NCI-H2029 treated with DMSO at 0.1 percent for 48 hours (cell line): ENCODE data around the gene DDX49.
A peak's percentile ranks its signal among the peaks of the same experiment; 100 is the strongest.

ENCODE experiments used
- DNase-seq: peaks from one replicate; lab custom pipeline; 2025; lab: John Stamatoyannopoulos, UW

The DDX49 gene, protein sequence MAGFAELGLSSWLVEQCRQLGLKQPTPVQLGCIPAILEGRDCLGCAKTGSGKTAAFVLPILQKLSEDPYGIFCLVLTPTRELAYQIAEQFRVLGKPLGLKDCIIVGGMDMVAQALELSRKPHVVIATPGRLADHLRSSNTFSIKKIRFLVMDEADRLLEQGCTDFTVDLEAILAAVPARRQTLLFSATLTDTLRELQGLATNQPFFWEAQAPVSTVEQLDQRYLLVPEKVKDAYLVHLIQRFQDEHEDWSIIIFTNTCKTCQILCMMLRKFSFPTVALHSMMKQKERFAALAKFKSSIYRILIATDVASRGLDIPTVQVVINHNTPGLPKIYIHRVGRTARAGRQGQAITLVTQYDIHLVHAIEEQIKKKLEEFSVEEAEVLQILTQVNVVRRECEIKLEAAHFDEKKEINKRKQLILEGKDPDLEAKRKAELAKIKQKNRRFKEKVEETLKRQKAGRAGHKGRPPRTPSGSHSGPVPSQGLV

DNA sequence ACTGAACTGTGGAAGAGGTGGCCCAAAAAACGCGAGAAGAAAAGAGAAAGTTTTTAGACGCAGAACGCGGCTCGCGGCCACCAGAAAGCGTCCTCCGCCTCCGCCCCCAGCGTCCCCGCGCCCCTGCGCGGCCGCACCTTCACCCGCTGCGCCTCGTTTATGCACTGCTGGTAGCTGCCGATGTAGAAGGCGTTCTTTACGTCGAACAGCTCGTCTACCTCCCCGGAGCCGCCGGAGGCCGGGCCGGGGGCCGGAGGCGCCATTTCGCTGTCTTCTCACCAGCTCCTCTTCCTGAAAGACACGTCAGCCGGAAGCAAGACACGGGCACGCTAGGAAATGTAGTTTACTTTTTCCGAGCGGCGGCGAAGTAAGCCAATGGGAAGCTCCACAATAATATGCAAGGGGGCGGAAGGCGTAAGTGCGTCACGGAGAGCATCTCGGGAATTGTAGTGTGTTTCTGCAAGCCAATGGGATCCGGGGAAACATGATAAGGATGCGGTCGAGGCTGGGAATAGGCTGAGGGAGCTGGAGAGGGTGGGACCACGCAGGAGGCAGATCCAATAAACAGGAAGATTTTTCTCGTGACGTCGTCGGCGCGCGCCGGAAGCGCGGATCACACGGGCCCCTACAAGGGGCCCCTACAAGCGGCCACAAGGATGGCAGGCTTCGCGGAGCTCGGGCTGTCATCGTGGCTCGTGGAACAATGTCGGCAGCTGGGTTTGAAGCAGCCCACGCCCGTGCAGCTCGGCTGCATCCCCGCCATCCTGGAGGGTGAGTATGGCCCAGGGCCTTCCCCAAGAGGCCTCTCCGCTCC, at the start of gene DDX49, which contains the start of gene COPE:
TSS of gene DDX49 (plus strand) at position 630 of the 814 bp plus-strand sequence. CDS start at position 657, 27 bp downstream.
TSS of gene COPE (minus strand) at position 302 of the 814 bp plus-strand sequence. CDS start at position 263, 39 bp downstream.
- peak; percentile 96 for DNase-seq

DNA sequence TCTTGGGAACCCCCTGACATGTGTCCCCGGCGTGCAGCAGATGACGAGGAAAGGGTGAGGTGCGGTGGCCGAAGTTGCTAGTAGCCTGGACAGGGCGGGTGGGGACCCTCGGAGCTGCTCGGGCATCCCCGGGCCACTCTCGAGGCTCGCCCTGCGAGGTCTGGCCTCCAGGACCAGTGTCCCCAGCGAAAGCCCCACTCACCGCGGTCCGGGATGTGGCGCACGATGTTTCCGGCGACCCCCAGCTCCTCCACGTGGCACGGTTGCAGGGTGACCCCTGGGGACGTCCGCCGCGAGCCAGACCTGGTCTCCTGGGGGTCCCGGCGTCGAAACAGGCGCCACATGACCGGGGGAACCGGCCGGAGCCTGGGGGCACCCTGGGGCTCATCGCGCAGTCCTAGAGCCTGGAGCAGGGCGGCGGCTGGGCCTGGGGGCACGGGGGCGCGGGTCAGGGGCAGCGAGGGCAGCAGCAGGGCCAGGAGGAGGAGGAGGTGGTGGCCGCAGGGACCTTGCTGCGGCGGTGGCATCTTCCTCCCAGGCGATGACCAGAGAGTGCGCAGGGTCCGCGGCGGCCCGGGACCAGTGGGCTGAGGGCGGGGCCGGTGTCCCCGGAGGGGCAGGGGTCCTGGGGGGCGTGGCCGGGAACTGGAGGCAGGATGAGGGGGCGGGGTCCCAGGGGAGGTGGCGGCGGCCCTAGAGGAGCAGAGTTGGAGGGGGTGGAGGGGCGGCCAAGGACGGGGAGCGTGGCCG, 49.6 kb upstream of the DDX49 start:
- DNase-seq, result no peak

DNA sequence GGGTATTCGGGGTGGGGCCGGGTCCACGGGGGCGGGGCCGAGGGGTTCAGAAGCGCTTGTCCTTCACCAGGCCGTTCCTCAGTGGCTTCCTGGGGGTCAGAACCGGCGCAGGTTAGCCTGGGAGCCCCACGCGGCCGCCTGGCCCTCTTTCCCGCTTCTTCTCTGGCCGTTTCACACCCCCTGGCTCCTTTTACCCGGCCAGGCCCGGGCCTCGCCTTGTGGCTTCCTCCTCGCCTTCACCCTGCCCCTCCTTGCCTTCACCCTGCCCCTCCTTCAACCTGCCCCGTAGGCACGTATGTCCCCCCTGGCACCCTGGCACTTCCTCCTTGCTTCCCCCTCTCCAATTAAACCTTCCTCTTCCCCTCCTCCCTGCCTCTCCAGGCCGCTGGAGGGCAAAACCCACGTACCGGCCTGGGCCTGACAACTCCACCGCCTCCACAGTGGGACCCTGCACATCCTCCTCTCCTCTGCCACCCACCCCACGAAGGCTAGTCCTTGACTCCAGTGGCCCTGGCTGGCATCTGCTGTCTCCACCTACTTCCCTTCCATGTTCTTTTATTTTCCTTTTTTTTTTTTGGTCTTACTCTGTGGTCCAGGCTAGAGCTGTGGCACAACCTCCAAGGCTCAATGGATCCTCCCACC, 48.9 kb upstream of the DDX49 start:
- DNase-seq, result no peak

GRCh38 chr19:18871543-18871942, 48.0 kb upstream of the DDX49 start:
- no peak for DNase-seq

- DNase-seq, result no peak
Measured at GRCh38 chr19:18875726-18876125, 43.8 kb upstream of the DDX49 start.

- no peak for DNase-seq
Measured at GRCh38 chr19:18876865-18877264, 42.6 kb upstream of the DDX49 start.

GRCh38 chr19:18878058-18878797, 41.3 kb upstream of the DDX49 start:
- DNase-seq, result no peak

GRCh38 chr19:18878858-18879578, 40.5 kb upstream of the DDX49 start:
- no peak for DNase-seq

DNA sequence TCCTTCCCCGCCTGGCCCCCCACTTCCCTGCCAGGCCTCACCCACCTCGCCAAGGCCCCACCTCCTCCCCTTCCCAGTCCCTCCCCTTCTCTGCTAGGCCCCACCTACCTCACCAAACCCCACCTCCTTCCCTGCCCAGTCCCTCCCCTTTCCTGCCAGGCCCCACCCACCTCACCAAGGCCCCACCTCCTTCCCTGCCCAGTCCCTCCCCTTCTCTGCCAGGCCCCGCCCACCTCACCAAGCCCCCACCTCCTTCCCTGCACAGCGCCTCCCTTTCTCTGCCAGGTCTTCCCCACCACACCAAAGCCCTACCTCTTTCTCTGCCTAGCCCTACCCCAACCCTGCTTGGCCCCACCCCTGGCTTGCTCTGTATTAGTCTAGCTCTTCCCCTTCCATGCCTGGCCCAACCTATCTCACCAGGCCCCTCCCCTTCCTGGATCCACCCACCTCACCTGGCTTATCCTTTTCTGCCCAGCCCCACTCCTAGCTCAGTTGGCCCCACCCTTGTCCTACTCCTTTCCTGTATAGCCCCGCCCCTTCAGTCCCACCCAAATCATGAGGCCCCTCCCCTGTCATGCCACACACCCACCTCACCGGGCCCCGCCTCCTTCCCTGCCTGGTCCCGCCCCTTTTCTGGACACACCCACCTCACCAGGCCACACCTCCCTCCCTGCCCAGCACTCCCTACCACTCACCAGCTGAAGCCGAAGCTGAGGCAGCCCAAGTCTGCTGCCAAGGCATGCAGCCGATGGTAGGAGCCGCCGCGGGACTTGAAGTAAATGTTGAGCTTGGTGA, 39.7 kb upstream of the DDX49 start:
- peak; percentile 75 for DNase-seq

DNA sequence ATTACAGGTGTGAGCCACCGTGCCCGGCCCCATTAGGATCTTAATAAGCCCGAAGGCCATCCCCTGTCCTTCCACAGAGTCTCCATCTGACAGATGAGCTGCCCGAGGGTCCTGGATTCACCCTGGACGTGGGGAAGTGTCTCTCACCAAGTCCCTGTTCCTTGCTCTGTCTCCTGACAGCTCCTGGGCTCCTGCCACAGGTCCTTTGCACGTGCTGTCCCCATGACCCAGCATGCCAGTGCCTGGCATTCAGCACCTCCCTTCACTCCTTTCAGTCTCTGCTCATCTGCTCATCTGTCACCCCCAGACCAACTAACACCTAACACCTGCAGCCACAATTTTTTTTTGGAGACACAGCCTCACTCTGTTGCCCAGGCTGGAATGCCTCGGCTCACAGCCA, 38.0 kb upstream of the DDX49 start:
- no peak for DNase-seq

DNA sequence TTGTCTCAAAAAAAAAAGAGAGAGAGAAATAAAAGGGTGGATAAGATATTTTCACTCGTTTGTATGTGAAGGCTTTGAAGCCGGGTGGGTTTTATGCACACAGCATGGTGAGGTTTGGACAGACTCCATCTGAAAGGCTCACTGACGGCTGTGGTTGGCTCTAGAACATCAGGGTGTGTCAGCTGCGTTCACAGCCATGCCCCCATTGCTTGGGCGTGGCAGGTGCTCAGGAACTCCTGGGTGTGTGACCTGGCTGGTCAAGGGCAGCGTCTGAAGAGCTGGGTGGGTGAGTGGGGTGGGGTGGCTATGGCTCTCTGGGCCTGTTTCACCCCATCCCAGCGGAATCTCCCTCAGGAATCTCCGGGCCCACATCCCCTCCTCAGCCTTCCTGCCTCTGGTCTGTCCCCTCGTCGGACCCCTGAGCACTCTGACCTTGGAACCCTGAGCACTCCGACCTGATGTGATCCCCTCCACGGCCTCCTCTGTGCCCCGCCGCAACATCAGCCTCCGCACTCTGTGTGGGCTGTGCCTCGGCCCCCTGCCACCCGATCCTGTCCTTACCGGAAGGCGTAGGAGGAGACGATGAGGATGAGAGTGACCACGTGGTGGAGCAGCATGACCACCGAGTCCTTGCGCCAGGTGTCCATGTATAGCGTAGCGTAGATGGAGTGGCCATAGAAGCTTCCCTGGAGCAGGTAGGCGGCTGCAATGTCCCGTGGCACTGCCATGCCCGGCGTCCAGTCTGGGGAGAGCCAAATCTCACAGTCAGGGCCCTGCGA, 35.8 kb upstream of the DDX49 start:
- no peak for DNase-seq

DNA sequence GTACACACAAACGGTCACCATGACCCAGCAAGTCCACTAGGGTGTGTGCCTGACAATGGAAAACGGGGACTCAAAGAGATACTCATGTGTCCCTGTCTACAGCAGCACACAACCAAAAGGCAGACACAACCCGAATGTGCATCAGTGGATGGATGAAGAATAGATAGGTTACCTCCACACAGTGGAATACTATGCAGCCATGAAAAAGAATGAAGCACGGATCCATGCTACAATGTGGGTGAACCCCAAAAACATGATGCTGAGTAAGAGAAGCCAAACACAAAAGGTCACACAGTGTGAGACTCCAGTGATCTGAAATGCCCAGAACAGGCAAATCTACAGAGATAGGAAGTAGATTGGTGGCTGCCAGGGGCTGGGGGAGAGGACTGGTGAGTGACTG, 32.5 kb upstream of the DDX49 start:
- no peak for DNase-seq

DNA sequence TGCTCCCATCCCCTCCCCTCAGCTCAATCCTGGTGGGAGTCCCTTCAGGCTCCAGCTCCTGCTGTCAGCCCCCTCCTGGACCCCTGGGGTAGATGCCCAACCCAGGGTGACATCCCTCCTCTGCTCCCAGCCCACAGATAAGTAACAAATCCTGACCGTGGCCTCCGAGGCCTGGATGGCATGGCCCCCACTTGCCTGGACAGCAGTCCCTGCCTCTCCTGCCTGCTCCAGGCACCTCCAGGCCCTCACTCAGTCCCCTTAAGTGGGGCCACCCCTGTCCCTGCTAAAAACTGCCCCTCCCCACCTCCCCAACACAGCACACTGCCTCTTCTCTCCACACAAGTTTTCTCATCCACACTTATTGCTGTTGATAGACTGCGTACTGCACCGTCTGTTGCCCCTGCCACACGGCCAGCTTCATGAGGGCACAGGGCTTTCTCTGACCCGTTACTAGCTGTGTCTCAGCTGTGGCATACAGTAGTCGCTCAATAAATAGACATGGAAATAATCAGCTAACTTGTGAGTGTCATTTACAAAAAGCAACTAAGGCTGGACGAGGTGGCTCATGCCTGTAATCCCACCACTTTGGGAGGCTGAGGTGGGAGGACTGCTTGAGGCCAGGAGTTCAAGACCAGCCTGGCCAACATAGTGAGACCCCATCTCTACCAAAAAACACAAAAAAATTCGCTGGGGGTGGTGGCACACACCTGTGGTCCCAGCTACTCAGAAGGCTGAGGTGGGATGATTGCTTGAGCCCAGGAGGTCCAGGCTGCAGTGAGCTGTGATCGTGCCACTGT, 29.4 kb upstream of the DDX49 start:
- DNase-seq, result no peak

GRCh38 chr19:18893587-18894253, 25.8 kb upstream of the DDX49 start:
- DNase-seq, result no peak

GRCh38 chr19:18894254-18895037, 25.1 kb upstream of the DDX49 start:
- no peak for DNase-seq

DNA sequence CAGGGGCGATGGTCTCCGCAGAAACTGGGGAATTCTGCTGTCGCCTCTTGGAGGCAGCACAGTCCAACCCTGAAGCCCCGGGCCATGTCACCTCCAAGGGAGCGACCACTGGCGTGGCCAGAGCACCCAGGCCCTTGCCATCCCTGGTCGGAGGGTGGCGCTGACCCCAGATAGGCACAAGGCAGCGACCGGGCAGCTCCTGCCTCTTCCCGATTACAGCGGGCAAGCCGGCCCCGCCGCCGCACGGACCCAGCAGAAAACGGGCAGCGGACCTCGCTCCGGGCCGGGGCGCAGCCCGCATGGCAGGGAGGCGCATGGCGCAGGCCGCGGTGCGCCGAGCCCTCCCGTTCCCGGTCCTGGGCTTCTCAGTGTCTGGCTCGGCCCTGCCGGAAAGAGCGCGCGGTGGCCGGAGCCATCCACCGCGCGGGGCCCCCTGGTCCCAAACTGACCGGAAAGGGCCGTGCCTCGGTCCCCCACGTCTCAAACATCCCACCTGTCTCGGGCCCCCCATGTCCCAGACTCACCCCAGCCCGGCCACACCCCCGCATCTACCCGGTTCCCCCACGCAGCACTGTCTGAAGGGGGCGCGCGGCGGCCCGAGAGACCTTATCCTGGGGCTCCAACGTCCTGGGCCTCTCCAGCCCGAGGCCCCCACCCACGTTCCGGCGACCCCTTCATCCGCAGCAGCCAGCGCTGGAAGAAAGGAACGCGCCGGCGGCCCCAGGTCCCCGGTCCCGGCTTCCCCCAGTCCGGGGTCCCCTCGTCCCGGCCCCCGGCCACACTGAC, 24.3 kb upstream of the DDX49 start:
- DNase-seq, result no peak
